HCT116 (cell line): Measurements from ENCODE around the gene SNAP91. TPM values are rescaled to one million over a fixed set of nuclear protein-coding genes. Genes with fewer than 3 reads are reported as not detected.

Experiments
- ATAC-seq: fragments of 200-7000 bp; cut with Tn5 transposase; 2 replicates; pipeline ENCODE4 v1.9.1; 2020; ENCODE audit warnings: mild to moderate bottlenecking, moderate library complexity
- BruUV-seq: library from RNA; stranded (reverse); fragments of 400-500 nt; replicated peaks from 2 replicates; lab custom pipeline; 2021; lab: Mats Ljungman, UMichigan
- CTCF ChIA-PET: fragments of 300-600 bp; sonication (Branson Sonifier 250); formaldehyde crosslinking; loops from one replicate; lab custom pipeline; 2021; ENCODE audit warnings: antibody characterized with exemption; lab: Charles Lee
- POLR2A ChIA-PET: fragments of 300-600, 350-600 bp; sonication (Branson Sonifier 250); formaldehyde crosslinking; loops from one replicate; lab custom pipeline; 2021; ENCODE audit warnings: antibody characterized with exemption; lab: Charles Lee
- RAD21 ChIA-PET, 2 experiments: fragments of 300-600 bp; sonication (Branson Sonifier 250); formaldehyde crosslinking; loops; one replicate each; lab custom pipeline; 2023; ENCODE audit warnings: low total read pairs in 2 of 2; ENCODE audit not compliant: uncharacterized antibody in 2 of 2, unreplicated experiment in 2 of 2, low non-redundant PET in 1 of 2; lab: Charles Lee
- DNase-seq: peaks from one replicate; pipeline ENCODE4 v3.0.0-alpha.2; 2010; ENCODE audit warnings: low read depth, low spot score
- H2AFZ ChIP-seq: fragments of 200-600 bp; shearing (Covaris generic), sonication (generic); 2 replicates; pipeline ENCODE4 v1.6.1; 2017; ENCODE audit warnings: low read depth, mixed run types, mixed read lengths, antibody characterized with exemption, low read length; ENCODE audit not compliant: poor library complexity, severe bottlenecking
- H3K27ac ChIP-seq: 2 replicates; pipeline ENCODE4 v1.5.1; 2012; ENCODE audit warnings: low read depth, low read length
- H3K27me3 ChIP-seq: fragments of 200-600 bp; sonication (generic); 2 replicates; pipeline ENCODE4 v1.6.1; 2016; ENCODE audit warnings: mixed run types, low read length, mixed read lengths; ENCODE audit not compliant: insufficient read depth
- H3K36me3 ChIP-seq, 2 experiments: fragments of 200-500 bp in 1 of 2; fragments of 200-600 bp in 1 of 2; sonication (Bioruptor generic) in 1 of 2; sonication (generic) in 1 of 2; 2 replicates each; pipeline versions ENCODE4 v1.5.1 to v1.6.1; 2014 to 2016; ENCODE audit warnings: low read length in 2 of 2, inconsistent platforms in 1 of 2, mixed read lengths in 1 of 2, mixed run types in 1 of 2; ENCODE audit not compliant: insufficient read depth in 2 of 2, control insufficient read depth in 1 of 2
- H3K4me1 ChIP-seq, 2 experiments: fragments of 200-600 bp in 1 of 2; sonication (generic) in 1 of 2; 2 replicates each; pipeline versions ENCODE4 v1.5.1 to v1.6.1; 2012 to 2017; ENCODE audit warnings: low read length in 2 of 2, inconsistent platforms in 1 of 2, mild to moderate bottlenecking in 1 of 2, mixed read lengths in 1 of 2, mixed run types in 1 of 2, moderate library complexity in 1 of 2; ENCODE audit not compliant: insufficient read depth in 2 of 2, control insufficient read depth in 1 of 2
- H3K4me2 ChIP-seq: fragments of 200-600 bp; sonication (generic); 2 replicates; pipeline ENCODE4 v1.6.1; 2017; ENCODE audit warnings: mixed run types, low read length, mixed read lengths
- H3K4me3 ChIP-seq, 2 experiments: fragments of 200-600 bp in 1 of 2; sonication (generic) in 1 of 2; replicated peaks in 1 of 2; 2 replicates each; pipeline ENCODE4 v1.5.1; 2011 to 2016; ENCODE audit warnings: low read length in 2 of 2, control low read depth in 1 of 2, low read depth in 1 of 2, mild to moderate bottlenecking in 1 of 2, mixed read lengths in 1 of 2, mixed run types in 1 of 2
- H3K79me2 ChIP-seq: fragments of 200-600 bp; sonication (generic); 2 replicates; pipeline ENCODE4 v1.6.1; 2017; ENCODE audit warnings: mild to moderate bottlenecking, mixed run types, low read length, moderate library complexity, mixed read lengths; ENCODE audit not compliant: insufficient read depth
- H3K9ac ChIP-seq: fragments of 200-600 bp; sonication (generic); 2 replicates; pipeline ENCODE4 v1.6.1; 2016; ENCODE audit warnings: low read length, mixed read lengths
- H3K9me2 ChIP-seq: fragments of 200-600 bp; sonication (generic), shearing (Covaris generic); 2 replicates; pipeline ENCODE4 v1.6.1; 2017; ENCODE audit warnings: mixed run types, mild to moderate bottlenecking, moderate library complexity; ENCODE audit not compliant: insufficient read depth
- H3K9me3 ChIP-seq, 2 experiments: fragments of 200-500 bp in 1 of 2; fragments of 200-600 bp in 1 of 2; sonication (Bioruptor generic) in 1 of 2; sonication (generic) in 1 of 2; 2 replicates each; pipeline ENCODE4 v1.6.1; 2014 to 2017; ENCODE audit warnings: low read length in 2 of 2, mixed read lengths in 2 of 2, inconsistent platforms in 1 of 2, low read depth in 1 of 2, mild to moderate bottlenecking in 1 of 2, mixed run types in 1 of 2, moderate library complexity in 1 of 2; ENCODE audit not compliant: control insufficient read depth in 1 of 2, insufficient read depth in 1 of 2
- H4K20me1 ChIP-seq: fragments of 200-600 bp; sonication (generic), shearing (Covaris generic); 2 replicates; pipeline ENCODE4 v1.6.1; 2017; ENCODE audit warnings: mixed run types, mild to moderate bottlenecking, moderate library complexity; ENCODE audit not compliant: insufficient read depth
- CBX3 ChIP-seq: IDR thresholded peaks from 2 replicates; pipeline ENCODE4 v1.6.1; 2012; ENCODE audit warnings: low read depth
- CEBPB ChIP-seq: IDR thresholded peaks from 2 replicates; pipeline ENCODE4 v1.6.1; 2012; ENCODE audit warnings: low read depth
- EGR1 ChIP-seq: IDR thresholded peaks from 2 replicates; pipeline ENCODE4 v1.6.1; 2012; ENCODE audit warnings: low read depth
- ELF1 ChIP-seq: IDR thresholded peaks from 2 replicates; pipeline ENCODE4 v1.6.1; 2012; ENCODE audit warnings: low read depth, borderline replicate concordance
- EZH2phosphoT487 ChIP-seq: fragments of 200-600 bp; IDR thresholded peaks from 2 replicates; pipeline ENCODE4 v1.6.1; 2018; ENCODE audit warnings: antibody characterized with exemption, borderline replicate concordance
- FOSL1 ChIP-seq: IDR thresholded peaks from 2 replicates; pipeline ENCODE4 v1.6.1; 2012; ENCODE audit warnings: low read depth
- JUND ChIP-seq: IDR thresholded peaks from 2 replicates; pipeline ENCODE4 v1.6.1; 2012
- POLR2AphosphoS5 ChIP-seq: IDR thresholded peaks from 2 replicates; pipeline ENCODE4 v1.6.1; 2011; ENCODE audit warnings: mild to moderate bottlenecking, low read depth, low read length, moderate library complexity
- RAD21 ChIP-seq: IDR thresholded peaks from 2 replicates; pipeline ENCODE4 v1.6.1; 2012; ENCODE audit warnings: low read depth, mild to moderate bottlenecking
- REST ChIP-seq: IDR thresholded peaks from 2 replicates; pipeline ENCODE4 v1.6.1; 2012; ENCODE audit warnings: low read depth
- SIN3A ChIP-seq: IDR thresholded peaks from 2 replicates; pipeline ENCODE4 v1.6.1; 2012; ENCODE audit warnings: low read depth
- SRF ChIP-seq: IDR thresholded peaks from 2 replicates; pipeline ENCODE4 v1.6.1; 2012; ENCODE audit warnings: low read depth
- TCF7L2 ChIP-seq: IDR thresholded peaks from 2 replicates; pipeline ENCODE4 v1.7.0; 2011; ENCODE audit warnings: borderline replicate concordance, inconsistent platforms; ENCODE audit not compliant: insufficient read depth, insufficient read length; ENCODE audit errors: extremely low read depth
- intact Hi-C: fragments of 100-400 bp; cut with micrococcal nuclease; formaldehyde crosslinking; loops from 2 replicates; pipeline ENCODE4 v1.10.0; 2022
- total RNA-seq: library from RNA; stranded (reverse); gene quantifications from one replicate; pipeline ENCODE4 v1.2.1, GENCODE V29; 2021; ENCODE audit not compliant: unreplicated experiment
- TF ChIP-seq, protein P1 (sequence below): IDR thresholded peaks from 2 replicates; pipeline ENCODE4 v1.6.1; 2011; ENCODE audit warnings: mild to moderate bottlenecking, low read length, moderate library complexity; ENCODE audit not compliant: insufficient replicate concordance; ENCODE audit errors: extremely low read depth

The SNAP91 gene
- total RNA-seq, 1 experiment from 2014 or later: not detected

DNA sequence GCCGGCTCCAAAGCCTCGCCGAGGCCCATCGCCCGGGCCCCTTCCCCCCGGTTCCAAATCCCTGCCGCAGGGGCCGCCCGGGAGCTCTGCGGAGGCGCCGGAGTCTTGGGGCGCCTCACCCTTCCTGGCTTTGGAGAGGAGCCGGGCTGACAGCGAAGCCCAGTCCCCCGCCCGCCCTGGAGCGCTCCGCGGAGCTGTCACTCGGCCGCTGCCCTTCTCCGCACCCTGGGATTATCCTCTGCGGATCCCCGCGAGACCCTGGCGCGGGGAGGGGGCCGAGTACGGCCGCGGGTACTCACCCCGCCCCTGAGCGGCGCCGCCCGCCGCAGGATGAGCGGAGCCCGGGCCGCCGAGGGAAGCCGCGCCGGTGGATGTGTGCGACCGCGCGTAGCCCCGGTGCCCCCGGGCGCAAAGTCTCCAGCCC is 343 bp downstream of the SNAP91 start (continued):
- TF ChIP-seq, protein P1, sequence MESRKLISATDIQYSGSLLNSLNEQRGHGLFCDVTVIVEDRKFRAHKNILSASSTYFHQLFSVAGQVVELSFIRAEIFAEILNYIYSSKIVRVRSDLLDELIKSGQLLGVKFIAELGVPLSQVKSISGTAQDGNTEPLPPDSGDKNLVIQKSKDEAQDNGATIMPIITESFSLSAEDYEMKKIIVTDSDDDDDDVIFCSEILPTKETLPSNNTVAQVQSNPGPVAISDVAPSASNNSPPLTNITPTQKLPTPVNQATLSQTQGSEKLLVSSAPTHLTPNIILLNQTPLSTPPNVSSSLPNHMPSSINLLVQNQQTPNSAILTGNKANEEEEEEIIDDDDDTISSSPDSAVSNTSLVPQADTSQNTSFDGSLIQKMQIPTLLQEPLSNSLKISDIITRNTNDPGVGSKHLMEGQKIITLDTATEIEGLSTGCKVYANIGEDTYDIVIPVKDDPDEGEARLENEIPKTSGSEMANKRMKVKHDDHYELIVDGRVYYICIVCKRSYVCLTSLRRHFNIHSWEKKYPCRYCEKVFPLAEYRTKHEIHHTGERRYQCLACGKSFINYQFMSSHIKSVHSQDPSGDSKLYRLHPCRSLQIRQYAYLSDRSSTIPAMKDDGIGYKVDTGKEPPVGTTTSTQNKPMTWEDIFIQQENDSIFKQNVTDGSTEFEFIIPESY: no peak
- TF ChIP-seq JUND (no peak), REST (no peak), SIN3A (no peak), FOSL1 (no peak), EZH2phosphoT487 (no peak), RAD21 (no peak)

DNA sequence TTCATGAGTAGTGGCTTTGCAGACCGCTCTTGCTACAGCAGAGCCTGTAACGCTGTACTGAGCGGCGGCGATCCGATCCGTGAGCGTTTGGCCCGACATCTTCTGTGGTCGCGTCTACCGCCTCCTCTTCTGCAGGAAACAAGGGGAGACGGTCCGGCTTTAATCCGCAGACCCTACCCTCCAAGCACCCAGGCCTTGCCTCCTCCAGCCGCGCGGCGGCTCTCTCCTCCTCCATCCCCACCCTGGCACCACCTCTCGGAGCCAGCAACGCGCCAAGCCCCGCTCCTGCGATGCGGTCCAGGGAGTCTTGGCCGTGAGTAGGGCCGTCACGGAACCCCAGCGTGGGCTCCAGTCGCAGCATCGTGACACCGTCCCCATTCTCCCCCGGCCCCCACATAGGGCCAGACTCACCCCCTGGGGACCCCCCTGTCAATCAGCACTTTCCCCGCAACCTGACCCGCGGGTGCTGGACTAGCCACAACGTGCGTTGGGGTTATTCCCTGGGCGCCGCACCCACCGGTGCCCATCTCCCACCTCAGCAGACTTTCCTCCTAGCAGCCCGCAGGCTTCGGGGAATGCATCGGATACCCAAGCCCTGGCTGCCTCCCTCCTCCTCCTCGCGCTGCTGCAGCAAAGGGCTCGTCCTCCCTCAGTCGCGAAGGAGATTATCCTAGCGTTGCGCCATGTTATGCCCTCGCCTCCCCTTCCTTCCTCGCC is 914 bp downstream of the SNAP91 start:
- intact Hi-C loops: no loop called here
- no peak for DNase-seq

More for the DNA sequence above, 914 bp downstream of the SNAP91 start:
- no peak overlapping the region for H3K4me2 ChIP-seq
- H3K9me3 ChIP-seq: peaks cover 0 to 3% of the 10 kb centered on the region in 2 experiments; a peak in 2 of 4 replicates
- H3K9ac ChIP-seq: no peak overlapping the region
- no peak overlapping the region for H2AFZ ChIP-seq
- TF ChIP-seq RAD21 (no peak), TCF7L2 (no peak), CEBPB (no peak), ELF1 (no peak), POLR2AphosphoS5 (no peak), SRF (no peak), EGR1 (no peak), CBX3 (no peak), SIN3A (no peak)
- H3K27ac ChIP-seq: no peak overlapping the region
- no peaks in the 10 kb centered on the region for H4K20me1 ChIP-seq
- RAD21 ChIA-PET: no interaction called here
- H3K36me3 ChIP-seq: no peaks in the 10 kb centered on the region
- POLR2A ChIA-PET: no interaction called here
- CTCF ChIA-PET: no interaction called here
- BruUV-seq: no TSS peak
- H3K79me2 ChIP-seq: no peaks in the 10 kb centered on the region
- H3K9me2 ChIP-seq: no peaks in the 10 kb centered on the region
- H3K4me3 ChIP-seq: no peak overlapping the region
- no peaks in the 10 kb centered on the region for H3K4me1 ChIP-seq
- no peaks in the 10 kb centered on the region for H3K27me3 ChIP-seq
- no peak for ATAC-seq
